ENCODE data around the gene ADRB1.

The ADRB1 gene

GRCh38 chr10:114078346-114078745 lies 34.7 kb downstream of the ADRB1 start:
- TF ChIP-seq GATA3 (IDR thresholded peaks at IDR 0.05; ENCODE audit: low read depth, low read length) (no peak), GATA2 (IDR thresholded peaks at IDR 0.05; ENCODE audit: low read depth, low read length) (no peak)

GRCh38 chr10:114079421-114079820 lies 35.8 kb downstream of the ADRB1 start:
- no peak for TF ChIP-seq GATA3 (IDR thresholded peaks at IDR 0.05; ENCODE audit: low read depth, low read length)
- TF ChIP-seq GATA2 (IDR thresholded peaks at IDR 0.05; ENCODE audit: low read depth, low read length), result no peak

DNA sequence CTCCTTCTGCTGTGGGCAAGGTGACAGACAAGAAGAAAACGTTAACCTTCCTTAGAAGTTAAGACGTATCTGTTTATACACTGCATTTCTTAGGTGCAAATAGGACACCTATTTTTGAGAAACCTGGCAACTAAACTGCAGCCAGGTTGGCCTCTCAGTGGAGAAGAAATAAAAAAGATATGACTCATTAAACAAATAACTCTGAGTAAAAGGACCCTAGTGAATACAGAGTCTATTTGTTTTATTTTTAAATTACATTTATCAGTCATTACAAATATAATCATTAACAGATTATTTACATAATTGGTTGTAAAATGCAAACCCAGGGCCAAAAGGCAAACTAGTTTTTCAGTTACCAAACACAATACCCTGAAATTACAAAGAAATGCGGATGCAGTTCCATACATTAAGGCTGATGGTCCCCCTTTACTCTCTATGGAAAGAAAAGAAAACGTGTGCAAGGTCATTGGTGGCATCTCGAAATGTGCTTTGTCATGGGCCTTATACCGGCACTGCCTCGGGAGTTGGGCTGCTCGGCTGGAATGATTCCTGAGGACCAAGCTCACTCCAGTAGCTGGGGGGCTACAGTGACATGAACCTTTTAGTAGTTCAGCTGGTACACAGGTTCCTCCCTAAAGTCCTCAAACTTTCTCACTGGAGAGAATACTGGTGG lies 38.4 kb downstream of the ADRB1 start:
- TF ChIP-seq GATA2 (IDR thresholded peaks at IDR 0.05; ENCODE audit: low read depth, low read length) (no peak), GATA3 (IDR thresholded peaks at IDR 0.05; ENCODE audit: low read depth, low read length) (no peak)

- TF ChIP-seq GATA2 (IDR thresholded peaks at IDR 0.05; ENCODE audit: low read depth, low read length) (no peak), GATA3 (IDR thresholded peaks at IDR 0.05; ENCODE audit: low read depth, low read length) (no peak)
These were observed 39.4 kb downstream of the ADRB1 start for GRCh38 chr10:114083040-114083439.

DNA sequence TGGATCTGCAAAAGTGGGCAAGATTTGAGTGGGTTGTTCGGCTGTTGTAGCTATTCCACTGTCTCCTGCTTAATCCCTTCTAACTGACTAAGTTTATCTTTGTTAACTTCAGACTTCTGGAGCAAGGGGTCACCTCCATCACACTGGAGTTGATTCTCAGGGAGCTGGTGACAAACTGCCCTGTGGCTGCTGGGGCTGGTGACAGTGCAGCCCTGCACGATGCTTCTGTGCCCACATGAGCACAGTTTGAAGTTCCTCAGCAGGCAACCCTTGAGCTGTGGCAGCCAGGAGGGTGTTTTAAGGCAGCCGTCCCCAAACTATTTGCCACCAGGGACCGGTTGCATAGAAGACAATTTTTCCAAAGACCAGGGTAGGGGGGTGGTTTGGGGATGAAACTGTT lies 40.5 kb downstream of the ADRB1 start:
- TF ChIP-seq GATA3 (IDR thresholded peaks at IDR 0.05; ENCODE audit: low read depth, low read length) (no peak), GATA2 (IDR thresholded peaks at IDR 0.05; ENCODE audit: low read depth, low read length) (no peak)

DNA sequence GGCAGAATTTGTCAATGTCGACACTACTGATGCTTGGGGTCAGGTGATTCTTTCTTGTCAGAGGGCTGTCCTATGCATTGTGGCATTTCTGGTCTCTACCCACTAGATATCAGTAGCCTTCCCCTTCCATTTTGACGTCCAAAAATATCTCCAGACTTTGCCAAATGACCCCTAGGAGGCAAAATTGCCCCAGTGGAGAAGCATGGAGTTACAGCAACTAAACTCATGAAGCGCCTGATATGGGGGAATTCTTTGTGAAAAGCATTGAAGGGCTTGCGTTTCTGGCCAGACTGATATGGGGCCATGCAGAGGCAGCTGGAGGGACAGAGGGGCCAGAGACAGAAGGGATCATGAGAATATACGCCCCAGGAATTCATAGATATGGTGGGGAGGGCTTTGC lies 43.6 kb downstream of the ADRB1 start:
- no peak for TF ChIP-seq GATA2 (IDR thresholded peaks at IDR 0.05; ENCODE audit: low read depth, low read length)

DNA sequence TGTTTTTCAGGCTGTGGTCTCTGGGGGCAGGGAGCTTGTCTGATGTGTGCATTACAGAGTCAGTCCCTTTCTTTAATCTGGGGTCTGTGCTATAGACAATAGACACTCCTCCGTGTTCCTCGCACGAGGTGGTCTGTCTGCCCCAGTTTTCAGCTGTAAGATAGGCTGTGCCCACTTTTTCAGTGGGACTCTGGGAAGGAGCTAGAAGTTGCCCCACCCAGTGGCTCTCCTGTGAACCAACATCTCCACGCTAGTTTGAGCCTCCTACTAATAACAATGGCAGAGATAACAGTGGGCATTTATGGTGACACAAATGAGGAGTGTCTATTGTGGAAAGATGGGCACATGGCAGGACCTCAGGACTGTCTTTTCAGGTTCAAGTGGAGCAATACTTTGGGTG lies 44.0 kb downstream of the ADRB1 start:
- TF ChIP-seq GATA3 (IDR thresholded peaks at IDR 0.05; ENCODE audit: low read depth, low read length), result no peak

GRCh38 chr10:114094795-114095194 lies 51.1 kb downstream of the ADRB1 start:
- TF ChIP-seq GATA2 (IDR thresholded peaks at IDR 0.05; ENCODE audit: low read depth, low read length) (no peak), GATA3 (IDR thresholded peaks at IDR 0.05; ENCODE audit: low read depth, low read length) (no peak)

DNA sequence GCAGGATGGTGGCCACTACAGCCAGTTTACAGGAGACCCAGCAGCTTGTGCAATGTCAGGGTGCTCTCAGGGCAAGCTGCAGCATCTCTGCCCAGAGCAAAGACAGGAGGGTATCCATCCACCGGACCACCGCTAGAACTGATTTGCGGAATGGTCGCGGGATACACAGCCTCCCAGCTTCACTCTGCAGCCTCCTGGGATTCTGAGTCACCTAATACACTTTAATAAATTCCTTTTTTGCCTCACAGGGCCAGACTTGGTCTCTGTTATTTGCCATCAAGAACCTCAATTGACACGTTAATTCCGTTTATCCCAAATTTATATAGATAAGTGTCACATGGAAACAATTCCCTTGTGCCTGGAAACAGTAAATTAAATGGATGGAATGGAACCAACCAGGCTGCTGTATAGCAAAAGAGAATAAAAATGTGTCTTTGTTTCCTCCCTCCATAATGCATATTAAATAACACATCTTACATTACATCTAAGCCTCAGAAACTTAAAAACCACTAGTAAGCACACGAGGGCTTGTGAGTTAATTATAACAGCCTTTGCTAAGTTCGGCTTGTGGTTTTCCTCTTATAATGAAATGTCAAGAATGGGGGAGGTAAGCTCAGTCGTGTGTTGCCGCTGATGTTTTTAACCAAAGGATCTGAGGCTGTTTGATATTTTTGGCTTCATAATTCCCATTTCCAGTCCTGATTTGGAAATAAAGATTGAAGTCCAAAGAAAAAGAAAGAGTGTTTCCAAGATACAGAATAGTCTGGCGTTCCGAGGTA lies 52.1 kb downstream of the ADRB1 start:
- TF ChIP-seq GATA2 (IDR thresholded peaks at IDR 0.05; ENCODE audit: low read depth, low read length) (no peak), GATA3 (IDR thresholded peaks at IDR 0.05; ENCODE audit: low read depth, low read length) (no peak)
